OCI-LY3 (cell line): ENCODE results near the gene APOBEC3H.
A peak's percentile ranks its signal among the peaks of the same experiment; 100 is the strongest.

ENCODE experiments used
- H2AFZ ChIP-seq: fragments of 200-600, 300-600 bp; shearing (Covaris generic); 2 replicates; pipeline ENCODE4 v1.6.0; 2014; ENCODE audit warnings: antibody characterized with exemption, low read depth, low read length
- H3K27ac ChIP-seq: fragments of 200-600, 300-600 bp; sonication (generic); 2 replicates; pipeline ENCODE4 v1.5.1; 2014; ENCODE audit warnings: mild to moderate bottlenecking, low read length, moderate library complexity, mixed read lengths
- H3K27me3 ChIP-seq: fragments of 200-600, 300-600 bp; sonication (generic); 2 replicates; pipeline ENCODE4 v1.6.1; 2014; ENCODE audit warnings: low read depth, low read length, mixed read lengths
- H3K36me3 ChIP-seq: fragments of 200-600, 300-600 bp; sonication (generic); replicated peaks from 2 replicates; pipeline ENCODE3; 2014; ENCODE audit warnings: low read depth, low read length, mixed read lengths
- H3K4me1 ChIP-seq: fragments of 300-600, 200-600 bp; sonication (generic); 2 replicates; pipeline ENCODE4 v1.6.1; 2014; ENCODE audit warnings: low read length, mixed read lengths
- H3K4me2 ChIP-seq: fragments of 200-600, 300-600 bp; sonication (generic); 2 replicates; pipeline ENCODE4 v1.6.1; 2014; ENCODE audit warnings: low read length, mixed read lengths
- H3K4me3 ChIP-seq: fragments of 300-600, 200-600 bp; sonication (generic); 2 replicates; pipeline ENCODE4 v1.5.1; 2014; ENCODE audit warnings: antibody characterized with exemption, mild to moderate bottlenecking, low read length, moderate library complexity
- H3K79me2 ChIP-seq: fragments of 300-600, 200-600 bp; shearing (Covaris generic); 2 replicates; pipeline ENCODE4 v1.6.1; 2014; ENCODE audit warnings: mild to moderate bottlenecking, low read length, mixed read lengths
- H3K9ac ChIP-seq: fragments of 300-600, 200-600 bp; shearing (Covaris generic); 2 replicates; pipeline ENCODE4 v1.6.0; 2014; ENCODE audit warnings: mild to moderate bottlenecking, low read length, moderate library complexity
- H3K9me3 ChIP-seq: fragments of 200-600, 300-600 bp; shearing (Covaris generic); 2 replicates; pipeline ENCODE4 v1.6.1; 2014; ENCODE audit warnings: low read length, mixed read lengths; ENCODE audit not compliant: insufficient read depth
- H4K20me1 ChIP-seq: fragments of 200-600, 300-600 bp; sonication (generic); 2 replicates; pipeline ENCODE4 v1.6.1; 2016; ENCODE audit warnings: low read length, mixed read lengths; ENCODE audit not compliant: insufficient read depth
- EZH2phosphoT487 ChIP-seq: fragments of 200-600 bp; shearing (Covaris generic); IDR thresholded peaks from 2 replicates; pipeline ENCODE4 v1.6.1; 2018; ENCODE audit warnings: antibody characterized with exemption, mixed run types, low read depth
- TF ChIP-seq, protein P1 (sequence below): fragments of 200-600, 300-600 bp; sonication (generic); IDR thresholded peaks from 2 replicates; pipeline ENCODE4 v1.5.1; 2014; ENCODE audit warnings: antibody characterized with exemption, low read length, low read depth

Gene APOBEC3H

DNA sequence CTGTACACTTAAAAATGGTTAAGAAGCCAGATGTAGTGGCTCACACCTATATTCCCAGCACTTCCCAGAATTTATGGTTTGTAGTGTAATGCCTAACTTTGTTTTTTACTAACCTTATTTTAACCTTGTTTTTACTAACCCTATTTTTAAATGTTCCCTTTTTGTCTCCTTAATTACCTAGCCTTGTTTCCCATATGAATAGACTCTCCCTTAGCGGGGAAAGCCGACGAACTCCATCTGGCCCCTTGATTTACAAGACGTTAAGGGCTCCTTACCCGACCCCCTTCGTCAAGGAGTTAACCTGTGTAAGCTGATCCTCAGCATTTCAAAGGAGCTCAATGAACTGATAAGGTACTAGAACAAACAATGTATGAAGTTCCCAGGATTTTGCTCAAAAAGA is 17.1 kb downstream of the APOBEC3H start:
- Histone ChIP-seq H2AFZ (no peak overlapping the region), H3K4me3 (no peak overlapping the region), H3K27me3 (peaks cover 17% of the 10 kb centered on the region), H3K4me2 (peak overlapping the region; percentile 64; the same call in 1 of the 2 replicates), H3K9ac (no peak overlapping the region), H3K36me3 (no peaks in the 10 kb centered on the region), H3K27ac (no peak overlapping the region), H3K4me1 (peaks cover 61% of the 10 kb centered on the region), H3K79me2 (no peaks in the 10 kb centered on the region), H4K20me1 (no peaks in the 10 kb centered on the region), H3K9me3 (0 out of 2 replicates have a peak, but pooled peaks cover 2% of the 10 kb centered on the region)
- TF ChIP-seq, protein P1, sequence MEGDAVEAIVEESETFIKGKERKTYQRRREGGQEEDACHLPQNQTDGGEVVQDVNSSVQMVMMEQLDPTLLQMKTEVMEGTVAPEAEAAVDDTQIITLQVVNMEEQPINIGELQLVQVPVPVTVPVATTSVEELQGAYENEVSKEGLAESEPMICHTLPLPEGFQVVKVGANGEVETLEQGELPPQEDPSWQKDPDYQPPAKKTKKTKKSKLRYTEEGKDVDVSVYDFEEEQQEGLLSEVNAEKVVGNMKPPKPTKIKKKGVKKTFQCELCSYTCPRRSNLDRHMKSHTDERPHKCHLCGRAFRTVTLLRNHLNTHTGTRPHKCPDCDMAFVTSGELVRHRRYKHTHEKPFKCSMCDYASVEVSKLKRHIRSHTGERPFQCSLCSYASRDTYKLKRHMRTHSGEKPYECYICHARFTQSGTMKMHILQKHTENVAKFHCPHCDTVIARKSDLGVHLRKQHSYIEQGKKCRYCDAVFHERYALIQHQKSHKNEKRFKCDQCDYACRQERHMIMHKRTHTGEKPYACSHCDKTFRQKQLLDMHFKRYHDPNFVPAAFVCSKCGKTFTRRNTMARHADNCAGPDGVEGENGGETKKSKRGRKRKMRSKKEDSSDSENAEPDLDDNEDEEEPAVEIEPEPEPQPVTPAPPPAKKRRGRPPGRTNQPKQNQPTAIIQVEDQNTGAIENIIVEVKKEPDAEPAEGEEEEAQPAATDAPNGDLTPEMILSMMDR: no peak
- TF ChIP-seq EZH2phosphoT487: no peak

DNA sequence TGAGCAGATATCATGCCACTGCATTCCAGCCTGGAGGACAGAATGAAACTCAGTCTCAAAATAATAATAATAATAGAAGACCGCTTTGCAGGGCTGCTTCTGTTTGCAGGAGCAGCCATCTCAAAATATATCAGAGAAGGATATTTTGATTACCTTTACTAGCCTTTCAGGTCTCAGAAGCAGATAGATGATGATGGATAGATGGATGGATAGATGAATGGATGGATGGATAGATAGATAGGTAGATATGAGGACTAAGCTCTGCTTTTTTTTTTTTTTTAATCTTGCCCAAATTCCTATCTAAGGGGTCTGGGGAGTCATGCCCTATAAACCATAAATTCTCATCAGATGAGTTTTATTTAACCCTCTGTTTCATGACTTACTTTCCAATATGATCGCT is 18.5 kb downstream of the APOBEC3H start:
- H3K9ac ChIP-seq: peak overlapping the region; percentile 12; the same call in 1 of the 2 replicates
- peaks cover 17% of the 10 kb centered on the region for H3K27me3 ChIP-seq
- H3K4me2 ChIP-seq: peak overlapping the region; percentile 64
- no peak overlapping the region for H2AFZ ChIP-seq
- H3K4me1 ChIP-seq: peaks cover 60% of the 10 kb centered on the region
- H3K27ac ChIP-seq: no peak overlapping the region
- H4K20me1 ChIP-seq: no peaks in the 10 kb centered on the region
- TF ChIP-seq, protein P1: no peak
- TF ChIP-seq EZH2phosphoT487: no peak
- peak overlapping the region; percentile 56 for H3K4me3 ChIP-seq
- H3K79me2 ChIP-seq: no peaks in the 10 kb centered on the region
- H3K9me3 ChIP-seq: 0 out of 2 replicates have a peak, but pooled peaks cover 2% of the 10 kb centered on the region
- H3K36me3 ChIP-seq: no peaks in the 10 kb centered on the region

DNA sequence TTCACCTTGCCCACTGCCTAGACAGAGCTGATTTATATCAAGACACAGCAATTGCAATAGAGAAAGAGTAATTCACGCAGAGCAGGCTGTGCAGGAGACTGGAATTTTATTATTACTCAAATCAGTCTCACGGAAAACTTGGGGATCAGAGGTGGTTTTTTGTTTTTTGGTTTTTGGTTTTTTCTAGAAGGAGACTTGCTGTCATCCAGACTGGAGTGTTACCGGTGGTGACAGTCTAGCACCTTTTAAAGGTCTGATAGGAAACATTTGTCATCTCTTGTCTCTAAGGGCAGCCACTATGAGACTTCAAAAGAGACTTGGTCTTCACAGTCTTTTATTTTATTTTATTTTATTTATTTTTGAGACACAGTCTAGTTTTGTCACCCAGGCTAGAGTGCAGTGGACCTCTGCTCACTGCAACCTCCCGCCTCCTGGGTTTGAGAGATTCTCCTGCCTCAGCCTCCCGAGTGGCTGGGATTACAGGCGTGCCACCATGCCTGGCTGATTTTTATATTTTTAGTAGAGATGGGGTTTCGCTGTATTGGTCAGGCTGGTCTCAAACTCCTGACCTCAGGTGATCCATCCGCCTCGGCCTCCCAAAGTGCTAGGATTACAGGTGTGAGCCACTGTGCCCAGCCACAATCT is 19.1 kb downstream of the APOBEC3H start:
- TF ChIP-seq, protein P1: no peak
- no peak for TF ChIP-seq EZH2phosphoT487
- peak overlapping the region; percentile 64 for H3K4me2 ChIP-seq

DNA sequence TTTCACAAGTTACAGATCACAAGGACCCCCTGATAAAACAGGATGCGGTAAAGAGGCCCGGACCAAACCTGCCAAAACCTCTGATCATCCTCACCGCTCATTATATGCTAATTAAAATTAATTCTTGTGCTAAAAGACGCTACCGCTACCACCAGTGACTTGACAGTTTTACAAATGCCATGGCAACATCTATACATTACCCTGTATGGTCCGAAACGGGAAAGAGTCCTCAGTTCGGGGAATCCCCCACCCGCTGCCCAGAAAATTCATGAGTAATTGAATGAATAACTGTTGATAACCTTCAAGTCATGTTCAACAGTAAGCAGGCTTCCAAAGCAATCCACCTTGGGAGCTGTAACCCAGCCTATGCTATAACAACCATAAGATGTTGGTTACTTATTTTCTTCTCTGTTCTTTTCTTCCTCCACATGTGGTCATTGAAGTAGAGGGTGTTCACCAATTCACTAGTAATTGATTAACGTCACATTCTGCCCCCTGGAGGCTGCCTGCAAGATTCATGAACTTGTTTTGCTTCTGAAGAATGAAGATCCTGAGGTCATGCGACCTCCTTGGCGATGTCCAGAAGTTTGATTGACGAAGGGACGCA is 20.6 kb downstream of the APOBEC3H start:
- peak overlapping the region; percentile 21; the same call in 1 of the 2 replicates for H3K27ac ChIP-seq
- peaks cover 17% of the 10 kb centered on the region for H3K27me3 ChIP-seq
- TF ChIP-seq, protein P1: peak; percentile 96
- TF ChIP-seq EZH2phosphoT487: no peak
- peak overlapping the region; percentile 78 for H3K4me2 ChIP-seq
- H3K4me1 ChIP-seq: peaks cover 52% of the 10 kb centered on the region
- 0 out of 2 replicates have a peak, but pooled peaks cover 2% of the 10 kb centered on the region for H3K9me3 ChIP-seq
- no peaks in the 10 kb centered on the region for H3K36me3 ChIP-seq
- H4K20me1 ChIP-seq: no peaks in the 10 kb centered on the region
- H3K4me3 ChIP-seq: peak overlapping the region; percentile 66
- H2AFZ ChIP-seq: peak overlapping the region; percentile 78
- H3K9ac ChIP-seq: peak overlapping the region; percentile 43
- H3K79me2 ChIP-seq: no peaks in the 10 kb centered on the region

More for the DNA sequence above, 19.1 kb downstream of the APOBEC3H start:
- H3K27me3 ChIP-seq: peaks cover 17% of the 10 kb centered on the region
- 0 out of 2 replicates have a peak, but pooled peaks cover 2% of the 10 kb centered on the region for H3K9me3 ChIP-seq
- H2AFZ ChIP-seq: no peak overlapping the region
- H3K9ac ChIP-seq: 0 out of 2 replicates have a peak overlapping the region, but pooled peaks have one; percentile 12
- no peaks in the 10 kb centered on the region for H3K79me2 ChIP-seq
- peaks cover 55% of the 10 kb centered on the region for H3K4me1 ChIP-seq
- no peak overlapping the region for H3K27ac ChIP-seq
- no peaks in the 10 kb centered on the region for H3K36me3 ChIP-seq
- H4K20me1 ChIP-seq: no peaks in the 10 kb centered on the region
- H3K4me3 ChIP-seq: no peak overlapping the region
